ENCODE measurements around the gene STX2. TPM values are rescaled to one million over a fixed set of nuclear protein-coding genes. Genes with fewer than 3 reads are reported as not detected.

STX2 gene
- total and polyA plus RNA-seq, 2 donors (not counting 3 experiments of a cell fraction or from before 2014, with no cell fraction given), result 26.2 to 32.6 TPM

DNA sequence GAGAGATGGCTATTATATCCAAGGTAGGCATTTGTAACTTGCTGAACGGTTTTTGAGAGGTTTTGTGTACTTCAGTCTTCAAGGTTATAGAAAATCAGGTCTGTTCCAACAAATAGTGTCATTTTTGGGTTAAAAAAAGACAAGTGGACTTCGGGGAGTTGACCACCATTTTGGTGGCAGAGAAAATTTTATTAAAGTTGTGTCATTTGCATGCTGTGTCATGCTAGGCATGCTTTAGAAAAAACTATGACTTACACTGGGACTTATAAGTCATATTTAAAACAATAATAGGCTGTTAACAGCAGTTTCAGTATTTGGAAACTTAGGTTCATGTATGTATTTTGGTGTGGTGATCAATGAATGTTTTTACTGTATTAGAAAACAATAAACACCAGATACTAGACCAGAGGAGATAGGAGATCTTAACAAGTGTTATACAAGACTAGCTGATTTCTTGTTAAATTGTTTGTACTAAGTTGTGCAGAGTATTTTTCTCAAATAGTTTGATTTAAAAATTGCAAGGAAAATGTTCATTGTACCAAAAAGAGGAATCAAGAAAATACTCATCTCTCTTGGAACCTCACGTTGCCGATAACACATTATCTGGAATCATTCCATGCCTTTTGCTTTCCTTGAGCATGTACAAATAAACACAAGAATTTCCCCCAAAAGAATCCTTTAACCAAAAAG, 34.2 kb upstream of the STX2 start:
- FAIRE-seq (peak; percentile 47), DNase-seq (ENCODE audit: low read depth, low spot score) (no peak)
- Histone ChIP-seq H2AFZ (ENCODE audit: low read depth, low read length) (no peak overlapping the region), H3K4me1 (ENCODE audit: control insufficient read depth, extremely low read depth, insufficient read depth, low read length) (peaks cover 23% of the 10 kb centered on the region), H3K27me3 (ENCODE audit: control insufficient read depth in 2 of 2, insufficient read depth in 2 of 2, low read length in 2 of 2) (no peaks in the 10 kb centered on the region), H3K36me3 (ENCODE audit: control insufficient read depth in 2 of 2, extremely low read depth in 1 of 2, insufficient read depth in 2 of 2, low read length in 2 of 2) (peaks cover 6 to 36% of the 10 kb centered on the region in 2 experiments), H3K79me2 (ENCODE audit: control insufficient read depth, insufficient read depth, low read length) (peaks cover 36% of the 10 kb centered on the region), H3K4me3 (replicated peaks in 1 of 3; ENCODE audit: insufficient read depth in 1 of 3, low read depth in 1 of 3, low read length in 3 of 3) (peak overlapping the region; percentile 56 to 99 (median 96)), H3K9me3 (replicated peaks; ENCODE audit: control insufficient read depth, insufficient read depth, low read length) (no peaks in the 10 kb centered on the region), H3K27ac (ENCODE audit: insufficient read depth, low read depth, low read length) (peak overlapping the region; percentile 70), H3K4me2 (ENCODE audit: insufficient read depth, low read length) (peak overlapping the region; percentile 88), H3K9ac (replicated peaks; ENCODE audit: extremely low read depth, insufficient read depth, low read length) (peak overlapping the region; percentile 96), H4K20me1 (replicated peaks; ENCODE audit: control insufficient read depth, extremely low read depth, insufficient read depth, low read length) (peaks cover 9% of the 10 kb centered on the region), H3K9me1 (replicated peaks; ENCODE audit: control insufficient read depth, extremely low read depth, insufficient read depth, low read length) (no peaks in the 10 kb centered on the region)
- CTCF ChIA-PET, result no interaction called here
- POLR2A ChIA-PET, result no interaction called here
- dilution Hi-C loops (cut with MboI; ENCODE audit: extremely low pct_ligation_motif_present, low sequenced_read_pairs), result no loop called here
- intact Hi-C loops (cut with micrococcal nuclease), result loop anchor here (5.0 to 10.0 kb wide), 5 partner anchors 56 to 1074 kb away; partner anchors contain the start of genes EP400 and SFSWAP
- TF ChIP-seq EZH2 (IDR thresholded peaks at IDR 0.05; ENCODE audit: borderline replicate concordance, low read depth, low read length, severe bottlenecking) (no peak), POLR2A (IDR thresholded peaks at IDR 0.05; ENCODE audit: low read depth, low read length) (peak; percentile 5), FOS (IDR thresholded peaks at IDR 0.05; ENCODE audit: borderline replicate concordance, insufficient read depth, low read length) (no peak)
- no TSS peak for BruUV-seq (replicated peaks)

DNA sequence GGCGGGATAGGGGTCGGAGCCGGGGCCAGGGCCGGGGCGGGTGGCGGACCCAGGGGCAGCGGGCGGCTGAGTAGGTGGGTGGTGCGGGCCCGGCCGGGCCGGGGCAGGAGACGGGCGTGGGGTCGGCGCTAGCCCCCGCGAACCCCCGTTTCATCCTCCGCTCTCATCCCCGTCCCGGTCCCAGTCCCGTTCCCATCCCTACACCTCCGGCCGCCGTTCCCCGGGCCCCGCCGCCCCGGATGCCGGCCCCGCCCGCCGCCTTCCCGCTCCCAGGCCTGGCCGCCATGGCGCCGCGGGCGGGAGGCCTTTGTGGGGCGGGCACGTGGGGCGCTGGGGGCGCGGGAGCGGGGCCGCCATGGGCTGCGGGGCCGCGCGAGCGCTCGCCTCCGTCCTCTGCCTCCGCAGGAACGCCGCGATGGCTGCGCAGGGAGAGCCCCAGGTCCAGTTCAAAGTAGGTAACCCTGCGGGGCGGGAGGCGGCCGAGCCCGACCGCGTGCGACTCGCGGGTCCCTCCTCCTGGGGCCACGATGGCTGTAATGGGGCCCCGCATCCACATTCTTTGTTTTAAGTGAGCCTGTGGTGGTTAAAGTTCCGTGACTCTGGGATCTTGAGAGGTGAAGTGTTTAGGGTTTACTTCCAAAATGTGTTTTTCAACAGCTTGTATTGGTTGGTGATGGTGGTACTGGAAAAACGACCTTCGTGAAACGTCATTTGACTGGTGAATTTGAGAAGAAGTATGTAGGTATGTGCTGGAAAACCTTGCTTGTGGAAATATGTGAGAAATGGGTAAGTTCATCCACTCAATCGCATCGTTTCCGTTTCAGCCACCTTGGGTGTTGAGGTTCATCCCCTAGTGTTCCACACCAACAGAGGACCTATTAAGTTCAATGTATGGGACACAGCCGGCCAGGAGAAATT, 33.4 kb upstream of the STX2 start:
- H3K36me3 ChIP-seq (ENCODE audit: control insufficient read depth in 2 of 2, extremely low read depth in 1 of 2, insufficient read depth in 2 of 2, low read length in 2 of 2), result peaks cover 6 to 36% of the 10 kb centered on the region in 2 experiments
- peak overlapping the region; percentile 96 for H3K9ac ChIP-seq (replicated peaks; ENCODE audit: extremely low read depth, insufficient read depth, low read length)
- H3K9me3 ChIP-seq (replicated peaks; ENCODE audit: control insufficient read depth, insufficient read depth, low read length), result no peaks in the 10 kb centered on the region
- H3K4me2 ChIP-seq (ENCODE audit: insufficient read depth, low read length), result peak overlapping the region; percentile 88
- FAIRE-seq (peak; percentile 70), DNase-seq (ENCODE audit: low read depth, low spot score) (peak; percentile 42)
- intact Hi-C loops (cut with micrococcal nuclease) (loop anchor here (5.0 to 10.0 kb wide), 5 partner anchors 55 to 1075 kb away; partner anchors contain the start of genes EP400 and SFSWAP), dilution Hi-C loops (cut with MboI; ENCODE audit: extremely low pct_ligation_motif_present, low sequenced_read_pairs) (no loop called here)
- TF ChIP-seq MYC (IDR thresholded peaks at IDR 0.05; ENCODE audit: low read depth, low read length) (peak; percentile 2), POLR2AphosphoS5 (IDR thresholded peaks at IDR 0.05; ENCODE audit: insufficient read depth, low read depth, low read length) (no peak)
- ChIA-PET POLR2A (no interaction called here), CTCF (no interaction called here)
- H3K27me3 ChIP-seq (ENCODE audit: control insufficient read depth in 2 of 2, insufficient read depth in 2 of 2, low read length in 2 of 2), result no peaks in the 10 kb centered on the region
- peaks cover 23% of the 10 kb centered on the region for H3K4me1 ChIP-seq (ENCODE audit: control insufficient read depth, extremely low read depth, insufficient read depth, low read length)
- H3K79me2 ChIP-seq (ENCODE audit: control insufficient read depth, insufficient read depth, low read length), result peaks cover 36% of the 10 kb centered on the region
- BruUV-seq (replicated peaks), result TSS peak; percentile 40
- peak overlapping the region; percentile 56 to 99 (median 96) for H3K4me3 ChIP-seq (replicated peaks in 1 of 3; ENCODE audit: insufficient read depth in 1 of 3, low read depth in 1 of 3, low read length in 3 of 3)
- no peaks in the 10 kb centered on the region for H3K9me1 ChIP-seq (replicated peaks; ENCODE audit: control insufficient read depth, extremely low read depth, insufficient read depth, low read length)
- peak overlapping the region; percentile 6 for H2AFZ ChIP-seq (ENCODE audit: low read depth, low read length)
- H3K27ac ChIP-seq (ENCODE audit: insufficient read depth, low read depth, low read length), result peak overlapping the region; percentile 70
- peaks cover 8% of the 10 kb centered on the region for H4K20me1 ChIP-seq (replicated peaks; ENCODE audit: control insufficient read depth, extremely low read depth, insufficient read depth, low read length)
